GM12801 (cell line): ENCODE results near the gene SBF2.

Experiments
- CTCF ChIP-seq: IDR thresholded peaks from one replicate; pipeline ENCODE4 v1.5.1; 2011; ENCODE audit warnings: control low read depth; ENCODE audit not compliant: insufficient read length; ENCODE audit errors: extremely low read depth

The SBF2 gene

GRCh38 chr11:10314199-10315072, 20.4 kb upstream of the SBF2 start:
- TF ChIP-seq CTCF, result no peak

GRCh38 chr11:10311802-10312201, 17.8 kb upstream of the SBF2 start:
- no peak for TF ChIP-seq CTCF

GRCh38 chr11:10310301-10310841, 16.4 kb upstream of the SBF2 start:
- TF ChIP-seq CTCF, result no peak

GRCh38 chr11:10309163-10310093, 15.4 kb upstream of the SBF2 start:
- no peak for TF ChIP-seq CTCF

- no peak for TF ChIP-seq CTCF
These were observed 14.4 kb upstream of the SBF2 start for GRCh38 chr11:10308201-10308954.

- no peak for TF ChIP-seq CTCF
These were observed 13.6 kb upstream of the SBF2 start for GRCh38 chr11:10307400-10308200.
